Measurements from ENCODE around the gene SERPINA4.

The SERPINA4 gene

GRCh38 chr14:94560751-94561655 lies at the start of gene SERPINA4:
SERPINA4 (plus strand) TSS chr14:94561442; CDS start chr14:94563483, 2,041 bp downstream.
- no peak for DNase-seq (ENCODE audit: low read depth)

- DNase-seq (ENCODE audit: low read depth), result no peak
Observed at GRCh38 chr14:94514351-94514750, 46.9 kb upstream of the SERPINA4 start.

GRCh38 chr14:94515426-94515825 lies 45.8 kb upstream of the SERPINA4 start:
- DNase-seq (ENCODE audit: low read depth), result no peak

GRCh38 chr14:94515856-94516255 lies 45.4 kb upstream of the SERPINA4 start:
- DNase-seq (ENCODE audit: low read depth), result no peak

GRCh38 chr14:94517248-94517640 lies 44.0 kb upstream of the SERPINA4 start:
- DNase-seq (ENCODE audit: low read depth), result no peak

GRCh38 chr14:94517641-94518257 lies 43.5 kb upstream of the SERPINA4 start:
- no peak for DNase-seq (ENCODE audit: low read depth)

GRCh38 chr14:94521375-94522114 lies 39.7 kb upstream of the SERPINA4 start:
- no peak for DNase-seq (ENCODE audit: low read depth)

GRCh38 chr14:94522115-94522724 lies 39.0 kb upstream of the SERPINA4 start:
- DNase-seq (ENCODE audit: low read depth), result no peak

GRCh38 chr14:94523265-94523664 lies 38.0 kb upstream of the SERPINA4 start:
- no peak for DNase-seq (ENCODE audit: low read depth)

GRCh38 chr14:94524093-94524492 lies 37.1 kb upstream of the SERPINA4 start:
- DNase-seq (ENCODE audit: low read depth), result no peak

- no peak for DNase-seq (ENCODE audit: low read depth)
Observed at GRCh38 chr14:94531187-94531586, 30.1 kb upstream of the SERPINA4 start.

GRCh38 chr14:94532447-94532846 lies 28.8 kb upstream of the SERPINA4 start:
- DNase-seq (ENCODE audit: low read depth), result no peak

- DNase-seq (ENCODE audit: low read depth), result no peak
Observed at GRCh38 chr14:94535506-94535905, 25.7 kb upstream of the SERPINA4 start.

GRCh38 chr14:94536836-94537235 lies 24.4 kb upstream of the SERPINA4 start:
- DNase-seq (ENCODE audit: low read depth), result no peak

GRCh38 chr14:94538070-94538740 lies 23.0 kb upstream of the SERPINA4 start:
- DNase-seq (ENCODE audit: low read depth), result no peak

GRCh38 chr14:94539181-94539580 lies 22.1 kb upstream of the SERPINA4 start:
- no peak for DNase-seq (ENCODE audit: low read depth)

GRCh38 chr14:94540031-94540794 lies 21.0 kb upstream of the SERPINA4 start:
- DNase-seq (ENCODE audit: low read depth), result no peak

GRCh38 chr14:94541234-94541975 lies 19.8 kb upstream of the SERPINA4 start:
- no peak for DNase-seq (ENCODE audit: low read depth)

- DNase-seq (ENCODE audit: low read depth), result no peak
Observed at GRCh38 chr14:94542111-94542810, 19.0 kb upstream of the SERPINA4 start.
